Loucy (cell line): Measurements from ENCODE around the gene LRRFIP1.

Source experiments
- EZH2phosphoT487 ChIP-seq: fragments of 200-600 bp; IDR thresholded peaks from 2 replicates; pipeline ENCODE4 v1.6.1; 2018; ENCODE audit warnings: antibody characterized with exemption, mild to moderate bottlenecking, moderate library complexity, borderline replicate concordance
- TF ChIP-seq, protein P1 (sequence below): fragments of 200-600 bp; sonication (generic); conservative IDR thresholded peaks from 2 replicates; pipeline ENCODE4 v1.5.1; 2014; ENCODE audit warnings: mild to moderate bottlenecking, antibody characterized with exemption, low read length

DNA sequence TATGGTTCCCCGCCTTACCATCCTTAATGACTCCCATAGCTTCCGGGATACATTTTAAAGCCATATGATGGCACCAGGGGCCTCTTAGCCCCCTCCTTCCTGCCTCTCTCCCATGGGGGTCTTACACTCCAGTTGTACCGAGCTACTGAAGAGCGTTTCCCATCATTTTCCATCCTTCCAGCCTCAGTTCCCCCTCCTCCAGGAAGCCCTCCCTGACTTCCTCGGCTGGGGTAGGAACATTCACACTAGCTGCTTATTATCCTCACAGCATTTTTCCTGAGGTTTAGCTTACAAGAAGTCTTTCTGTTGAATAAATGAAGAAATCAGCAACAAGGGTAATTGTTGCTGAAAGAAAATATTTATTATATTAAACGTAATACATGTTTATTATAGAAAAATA, 41.1 kb downstream of the LRRFIP1 start:
- TF ChIP-seq, protein P1, sequence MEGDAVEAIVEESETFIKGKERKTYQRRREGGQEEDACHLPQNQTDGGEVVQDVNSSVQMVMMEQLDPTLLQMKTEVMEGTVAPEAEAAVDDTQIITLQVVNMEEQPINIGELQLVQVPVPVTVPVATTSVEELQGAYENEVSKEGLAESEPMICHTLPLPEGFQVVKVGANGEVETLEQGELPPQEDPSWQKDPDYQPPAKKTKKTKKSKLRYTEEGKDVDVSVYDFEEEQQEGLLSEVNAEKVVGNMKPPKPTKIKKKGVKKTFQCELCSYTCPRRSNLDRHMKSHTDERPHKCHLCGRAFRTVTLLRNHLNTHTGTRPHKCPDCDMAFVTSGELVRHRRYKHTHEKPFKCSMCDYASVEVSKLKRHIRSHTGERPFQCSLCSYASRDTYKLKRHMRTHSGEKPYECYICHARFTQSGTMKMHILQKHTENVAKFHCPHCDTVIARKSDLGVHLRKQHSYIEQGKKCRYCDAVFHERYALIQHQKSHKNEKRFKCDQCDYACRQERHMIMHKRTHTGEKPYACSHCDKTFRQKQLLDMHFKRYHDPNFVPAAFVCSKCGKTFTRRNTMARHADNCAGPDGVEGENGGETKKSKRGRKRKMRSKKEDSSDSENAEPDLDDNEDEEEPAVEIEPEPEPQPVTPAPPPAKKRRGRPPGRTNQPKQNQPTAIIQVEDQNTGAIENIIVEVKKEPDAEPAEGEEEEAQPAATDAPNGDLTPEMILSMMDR: no peak
- no peak for TF ChIP-seq EZH2phosphoT487
